ENCODE results near the gene ACACA. TPM values are rescaled to one million over a fixed set of nuclear protein-coding genes. Genes with fewer than 3 reads are reported as not detected.

ACACA gene
- total and polyA plus RNA-seq, 9 of the 15 experiments (the other 6 are each of a cell fraction or from before 2014, with no cell fraction given): 35.9 to 135 (median 88.4) TPM

GRCh38 chr17:37138571-37139120 lies 268.0 kb downstream of the ACACA start (continued):
- TF ChIP-seq PRDM10 (IDR thresholded peaks at IDR 0.05; ENCODE audit: partially characterized antibody) (no peak), ZFP91 (CRISPR knock-in tag; IDR thresholded peaks at IDR 0.05) (no peak), ZKSCAN1 (IDR thresholded peaks at IDR 0.05; ENCODE audit: low read depth, low read length) (no peak), TRIM24 (IDR thresholded peaks at IDR 0.05) (no peak), BRD9 (IDR thresholded peaks at IDR 0.05; ENCODE audit: low read depth, partially characterized antibody) (no peak), MYBL2 (IDR thresholded peaks at IDR 0.05; ENCODE audit: low read depth) (no peak), MYBL2 (CRISPR knock-in tag; IDR thresholded peaks at IDR 0.05; ENCODE audit: borderline replicate concordance) (no peak), ZNF224 (CRISPR knock-in tag; IDR thresholded peaks at IDR 0.05) (no peak), SMARCC2 (IDR thresholded peaks at IDR 0.05; ENCODE audit: low read depth) (no peak), RUNX1 (IDR thresholded peaks at IDR 0.05; ENCODE audit: low read depth) (no peak), ZNF217 (CRISPR knock-in tag; IDR thresholded peaks at IDR 0.05) (no peak), SOX6 (IDR thresholded peaks at IDR 0.05) (no peak)

Data from K562 (cell line).